HUES48 (cell line): ENCODE data around the gene NOLC1.

ENCODE experiments used
- H3K27ac ChIP-seq: one replicate; pipeline ENCODE4 v1.7.0; 2013; ENCODE audit warnings: low read depth, low read length, inconsistent platforms
- H3K27me3 ChIP-seq: 2 replicates; pipeline ENCODE4 v1.6.1; 2013; ENCODE audit warnings: mild to moderate bottlenecking, low read length; ENCODE audit not compliant: control insufficient read depth, insufficient read depth
- H3K36me3 ChIP-seq: 2 replicates; pipeline ENCODE4 v1.6.1; 2013; ENCODE audit warnings: low read length; ENCODE audit not compliant: control insufficient read depth, insufficient read depth
- H3K4me1 ChIP-seq: 2 replicates; pipeline ENCODE4 v1.6.1; 2013; ENCODE audit warnings: mild to moderate bottlenecking, low read length; ENCODE audit not compliant: control insufficient read depth, insufficient read depth
- H3K4me3 ChIP-seq: 2 replicates; pipeline ENCODE4 v1.5.1; 2013; ENCODE audit warnings: mild to moderate bottlenecking, low read depth, low read length
- H3K9ac ChIP-seq: 2 replicates; pipeline ENCODE4 v1.6.1; 2013; ENCODE audit warnings: mild to moderate bottlenecking, low read depth, low read length, moderate library complexity
- H3K9me3 ChIP-seq: 2 replicates; pipeline ENCODE4 v1.6.1; 2013; ENCODE audit warnings: low read length; ENCODE audit not compliant: control insufficient read depth, insufficient read depth

Gene NOLC1

DNA sequence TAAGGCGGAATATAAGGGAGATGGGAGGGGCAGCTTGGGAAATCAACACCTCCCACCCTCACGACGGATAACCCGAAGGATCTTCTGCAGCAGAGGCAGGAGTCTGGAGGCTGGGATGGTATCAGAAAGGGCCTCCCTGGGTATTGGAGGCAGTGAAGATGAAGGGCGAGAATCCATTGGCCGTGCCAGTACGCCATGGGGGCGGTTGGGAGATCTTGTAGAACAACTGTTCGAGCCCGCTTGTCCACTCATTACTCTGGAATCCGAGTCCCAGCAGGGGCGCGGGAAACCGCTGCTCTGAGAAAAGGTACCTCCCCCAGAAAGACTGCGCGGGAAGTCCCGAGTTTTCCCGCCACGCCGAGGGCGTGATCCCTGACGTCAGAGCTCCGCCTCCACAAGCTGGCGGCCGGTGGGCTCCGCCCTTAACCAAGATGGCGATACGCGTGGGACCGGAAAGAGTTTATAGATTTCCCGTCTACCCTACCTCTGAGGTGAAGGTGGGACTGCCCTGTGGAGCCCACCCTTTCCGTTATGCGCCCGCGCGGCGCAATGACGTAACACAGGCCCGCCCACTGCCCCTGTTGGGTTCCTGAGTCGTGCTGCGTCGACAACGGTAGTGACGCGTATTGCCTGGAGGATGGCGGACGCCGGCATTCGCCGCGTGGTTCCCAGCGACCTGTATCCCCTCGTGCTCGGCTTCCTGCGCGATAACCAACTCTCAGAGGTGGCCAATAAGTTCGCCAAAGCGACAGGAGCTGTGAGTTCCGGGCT lies at the start of gene NOLC1:
NOLC1 (plus strand) TSS at position 616 of the 771 bp plus-strand sequence; CDS start at position 638, 22 bp downstream.
- H3K4me1 ChIP-seq, result peaks cover 6% of the 10 kb centered on the region
- H3K36me3 ChIP-seq, result peaks cover 63% of the 10 kb centered on the region
- peak within 1 kb of the TSS; percentile 95 for H3K9ac ChIP-seq
- peak within 1 kb of the TSS; percentile 90 for H3K4me3 ChIP-seq
- H3K9me3 ChIP-seq, result no peaks in the 10 kb centered on the region
- no peaks in the 10 kb centered on the region for H3K27me3 ChIP-seq
- peak within 1 kb of the TSS; percentile 96 for H3K27ac ChIP-seq

DNA sequence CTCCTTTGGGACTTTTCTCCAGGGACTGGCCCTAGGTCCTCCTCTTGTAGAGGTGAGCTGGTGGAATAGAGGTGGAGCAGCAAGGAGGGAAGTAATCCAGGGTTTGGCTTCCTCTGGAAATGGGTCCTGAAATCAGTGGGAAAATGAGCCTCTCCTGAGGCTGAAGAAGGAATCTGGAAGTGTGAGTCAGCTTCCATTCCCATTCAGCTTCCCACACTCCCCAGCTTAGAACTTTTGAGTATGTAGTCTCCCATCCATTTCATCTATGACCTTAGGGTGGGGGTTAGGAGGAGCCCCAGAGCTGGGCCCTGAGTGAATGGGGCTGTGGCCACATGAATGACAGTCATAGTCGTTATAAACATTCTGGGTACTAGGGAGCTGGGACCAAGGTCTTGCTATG lies 49.8 kb upstream of the NOLC1 start:
- Histone ChIP-seq H3K27me3 (no peaks in the 10 kb centered on the region), H3K4me1 (no peaks in the 10 kb centered on the region), H3K36me3 (peaks cover 50% of the 10 kb centered on the region), H3K4me3 (no peak overlapping the region), H3K9me3 (no peaks in the 10 kb centered on the region), H3K9ac (no peak overlapping the region), H3K27ac (no peak overlapping the region)

DNA sequence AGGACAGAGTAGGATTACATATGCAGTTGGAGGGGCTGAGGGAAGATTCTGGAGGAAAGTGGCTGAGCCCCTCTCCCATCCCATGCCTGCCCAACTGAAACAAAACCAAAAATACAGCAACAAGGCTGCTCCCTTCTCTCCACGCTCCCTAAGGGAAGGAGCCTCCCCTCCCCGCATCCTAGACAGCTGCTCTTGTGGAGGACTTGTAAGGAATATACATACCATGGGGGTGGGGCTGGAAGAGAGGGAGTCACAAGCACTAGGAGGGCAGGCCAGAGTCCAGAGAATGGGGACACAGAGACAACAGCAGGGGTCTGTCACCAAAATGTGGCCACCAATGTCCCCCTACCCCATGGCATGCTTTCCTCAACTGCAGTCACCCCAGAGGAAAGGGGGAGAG lies 45.2 kb upstream of the NOLC1 start:
- Histone ChIP-seq H3K27ac (no peak overlapping the region), H3K4me3 (no peak overlapping the region), H3K9ac (no peak overlapping the region), H3K27me3 (no peaks in the 10 kb centered on the region), H3K4me1 (peaks cover under 1% of the 10 kb centered on the region; the same call in 1 of the 2 replicates), H3K36me3 (peaks cover 78% of the 10 kb centered on the region), H3K9me3 (no peaks in the 10 kb centered on the region)

DNA sequence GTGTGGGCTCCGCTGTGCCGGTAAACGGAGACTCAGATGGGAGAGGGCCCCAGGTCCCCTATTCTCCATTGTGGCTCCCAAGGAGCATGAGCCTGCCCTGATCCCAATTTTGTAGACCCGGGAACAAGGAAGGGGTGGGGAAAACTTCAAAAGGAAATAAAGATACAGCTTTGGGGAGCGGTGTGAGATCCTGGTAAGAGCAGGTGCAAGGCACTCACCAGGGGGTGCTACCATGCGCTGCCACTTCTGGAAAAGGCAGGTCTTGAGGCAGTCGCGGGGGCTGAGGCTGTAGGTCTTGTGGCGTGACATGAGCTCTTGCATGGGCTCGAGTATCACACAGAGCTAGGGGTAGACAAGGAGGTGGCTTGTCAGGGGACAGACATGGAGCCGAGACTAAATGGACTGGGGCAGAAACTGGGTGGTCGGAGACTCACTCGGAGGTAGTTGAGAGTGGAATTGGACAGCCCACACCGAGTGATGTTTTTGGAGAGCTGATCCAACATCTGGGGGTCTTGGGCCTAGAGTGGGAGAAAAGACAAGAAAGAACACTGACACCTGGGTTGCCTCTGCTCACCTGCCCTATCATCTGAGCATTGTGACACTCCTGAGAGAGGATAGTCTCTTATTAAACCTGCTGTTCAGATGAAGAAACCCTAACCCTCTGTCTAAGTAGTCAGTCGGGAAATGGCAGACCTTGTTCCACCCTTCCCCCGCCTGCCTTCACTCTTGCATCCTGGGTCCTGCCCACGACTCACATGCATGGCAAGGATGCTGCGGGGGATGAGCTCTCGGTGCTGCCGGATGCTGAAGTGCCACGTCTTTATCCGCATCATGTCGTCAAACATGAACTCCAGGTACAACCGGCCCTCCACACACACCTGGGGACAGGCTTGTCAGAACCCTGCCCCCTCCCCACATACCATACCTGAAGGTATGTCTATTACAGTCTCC lies 42.7 kb upstream of the NOLC1 start:
- Histone ChIP-seq H3K4me3 (no peak overlapping the region), H3K4me1 (peaks cover 17% of the 10 kb centered on the region), H3K27ac (no peak overlapping the region), H3K9ac (no peak overlapping the region), H3K27me3 (no peaks in the 10 kb centered on the region), H3K36me3 (peaks cover 68% of the 10 kb centered on the region), H3K9me3 (no peaks in the 10 kb centered on the region)

DNA sequence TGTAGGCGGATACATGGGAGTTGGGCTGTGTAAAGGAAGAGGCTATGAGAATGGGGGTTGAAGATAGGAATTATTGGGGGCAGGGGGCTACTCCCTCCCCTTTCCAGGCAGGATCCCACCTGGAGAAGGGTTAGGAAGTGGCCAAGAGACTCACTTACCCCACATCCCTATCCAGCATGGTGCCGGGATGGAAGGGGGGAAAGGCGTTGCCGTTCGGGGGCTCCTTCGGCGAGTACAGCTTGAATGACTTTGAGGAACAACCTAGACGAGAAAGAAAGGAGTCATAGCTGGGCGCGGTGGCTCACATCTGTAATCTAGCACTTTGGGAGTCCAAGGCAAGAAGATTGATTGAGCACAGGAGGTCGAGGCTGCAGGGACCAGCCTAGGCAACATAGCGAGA lies 40.9 kb upstream of the NOLC1 start:
- no peak overlapping the region for H3K27ac ChIP-seq
- peaks cover 28% of the 10 kb centered on the region for H3K4me1 ChIP-seq
- no peaks in the 10 kb centered on the region for H3K9me3 ChIP-seq
- no peaks in the 10 kb centered on the region for H3K27me3 ChIP-seq
- H3K36me3 ChIP-seq, result peaks cover 55% of the 10 kb centered on the region
- H3K4me3 ChIP-seq, result no peak overlapping the region
- H3K9ac ChIP-seq, result no peak overlapping the region

DNA sequence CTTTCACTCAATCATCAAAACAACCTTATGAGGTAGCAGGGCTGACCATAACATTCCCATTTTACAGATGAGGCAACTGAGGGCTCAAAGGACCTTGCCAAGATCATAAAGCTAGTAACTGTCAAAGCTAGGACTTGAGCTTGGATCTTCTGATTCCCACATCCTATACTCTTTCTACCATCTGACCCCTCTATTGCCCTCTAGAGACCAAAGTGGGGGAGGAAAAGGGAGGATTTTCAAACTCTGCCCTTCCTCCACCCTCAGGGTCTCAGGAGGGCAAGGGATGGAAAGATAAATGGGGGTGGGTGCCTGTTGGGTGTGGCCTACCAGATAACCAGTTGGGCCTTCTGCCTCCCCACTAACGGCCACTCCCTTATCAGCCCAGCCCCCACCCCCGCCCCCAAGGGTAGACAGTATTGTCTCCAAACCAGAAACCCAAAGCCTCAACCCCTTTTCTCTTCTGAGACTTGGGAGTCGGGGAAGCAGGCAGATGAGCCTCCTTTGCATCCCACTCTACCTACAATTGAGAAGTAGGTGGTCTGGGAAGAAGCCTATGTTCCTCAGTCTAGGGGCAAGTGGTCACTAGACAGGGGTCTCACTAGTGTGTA lies 39.9 kb upstream of the NOLC1 start:
- H3K27ac ChIP-seq, result no peak overlapping the region
- peaks cover 46% of the 10 kb centered on the region for H3K36me3 ChIP-seq
- peak overlapping the region; percentile 87; the same call in 1 of the 2 replicates for H3K4me3 ChIP-seq
- H3K9me3 ChIP-seq, result no peaks in the 10 kb centered on the region
- H3K4me1 ChIP-seq, result peaks cover 39% of the 10 kb centered on the region
- no peak overlapping the region for H3K9ac ChIP-seq
- H3K27me3 ChIP-seq, result no peaks in the 10 kb centered on the region

DNA sequence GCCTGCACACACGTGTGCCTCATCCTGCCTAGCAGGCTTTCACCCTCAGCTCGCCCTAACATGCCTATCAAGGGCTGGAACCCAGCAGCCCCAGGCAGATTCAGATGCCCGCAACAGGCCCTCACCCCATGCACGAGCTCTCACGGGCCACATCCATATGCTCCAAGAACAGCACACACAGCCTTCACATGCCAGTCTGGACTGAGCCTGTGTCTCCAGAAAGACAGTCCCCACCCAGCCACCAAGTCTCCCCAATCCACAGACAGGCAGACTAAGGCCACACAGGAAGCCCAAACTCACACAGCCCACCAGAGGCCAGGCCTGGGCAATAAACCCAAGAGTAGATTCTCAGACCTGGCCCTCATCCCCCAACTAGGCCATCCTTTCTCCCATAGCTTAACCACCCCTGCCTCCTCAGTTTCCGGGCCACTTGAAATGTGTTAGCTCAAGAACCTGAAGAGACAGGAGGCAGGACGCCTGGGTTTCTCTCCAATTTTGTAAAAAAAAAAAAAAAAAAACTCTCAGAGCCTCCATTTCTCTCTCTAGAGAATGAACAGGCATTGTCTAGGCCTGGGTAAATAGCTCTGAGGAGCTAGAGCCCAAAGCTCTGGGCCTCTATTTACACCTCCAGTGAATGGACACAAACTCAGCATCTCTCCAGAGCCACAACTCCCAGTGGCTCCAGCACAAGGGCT lies 38.8 kb upstream of the NOLC1 start:
- peaks cover 50% of the 10 kb centered on the region for H3K4me1 ChIP-seq
- H3K9me3 ChIP-seq, result no peaks in the 10 kb centered on the region
- H3K9ac ChIP-seq, result peak overlapping the region; percentile 71; the same call in 1 of the 2 replicates
- H3K4me3 ChIP-seq, result peak overlapping the region; percentile 87
- H3K36me3 ChIP-seq, result peaks cover 35% of the 10 kb centered on the region
- H3K27ac ChIP-seq, result peak overlapping the region; percentile 8
- H3K27me3 ChIP-seq, result no peaks in the 10 kb centered on the region

DNA sequence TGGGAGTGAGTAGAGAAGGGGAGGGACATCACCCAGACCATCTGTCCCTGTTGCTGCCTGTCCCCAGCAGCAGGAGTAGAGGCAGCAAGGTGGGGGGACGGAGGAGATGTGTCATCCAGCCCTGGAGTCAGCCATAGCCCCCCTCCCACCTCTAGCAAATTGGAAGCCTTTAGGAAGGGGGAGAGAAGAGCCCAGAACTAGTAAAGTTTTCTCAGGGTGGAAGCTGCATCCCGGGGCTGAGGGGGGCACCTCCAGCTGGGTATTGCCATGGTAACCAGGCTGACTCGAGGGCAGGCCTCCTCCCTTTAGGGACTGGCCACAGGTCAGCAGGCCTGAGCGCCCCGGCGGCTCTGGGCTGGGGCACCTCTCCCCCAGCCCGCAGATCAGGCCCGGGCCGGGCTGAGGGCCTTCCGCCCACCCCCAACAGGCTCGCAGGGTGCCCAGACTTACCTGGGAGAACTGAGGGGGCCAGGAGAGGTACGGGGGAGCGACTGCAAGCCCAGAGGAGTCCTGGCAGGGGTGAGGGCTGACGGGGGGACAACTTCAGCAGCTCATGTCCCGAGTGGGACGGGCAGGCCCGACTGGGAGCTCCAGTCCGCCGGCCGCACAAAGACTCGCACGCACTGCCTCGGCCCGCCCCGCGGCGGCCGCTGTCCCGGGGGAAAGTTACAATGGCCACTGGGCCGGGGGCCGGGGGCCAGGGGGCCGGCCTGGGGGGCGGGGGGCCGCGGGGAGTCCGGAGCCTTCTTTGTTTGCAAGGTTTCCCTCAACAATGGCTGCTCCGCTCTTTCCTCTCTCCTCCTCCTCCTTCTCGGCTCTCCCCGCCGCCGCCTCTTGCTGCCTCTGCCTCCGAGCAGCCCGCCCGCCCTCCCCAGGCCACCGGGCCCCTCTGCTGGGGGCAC lies 38.0 kb upstream of the NOLC1 start:
- Histone ChIP-seq H3K9me3 (no peaks in the 10 kb centered on the region), H3K27ac (peak overlapping the region; percentile 91), H3K4me3 (peak overlapping the region; percentile 87), H3K9ac (peak overlapping the region; percentile 71), H3K27me3 (no peaks in the 10 kb centered on the region), H3K36me3 (peaks cover 27% of the 10 kb centered on the region), H3K4me1 (peaks cover 56% of the 10 kb centered on the region)

DNA sequence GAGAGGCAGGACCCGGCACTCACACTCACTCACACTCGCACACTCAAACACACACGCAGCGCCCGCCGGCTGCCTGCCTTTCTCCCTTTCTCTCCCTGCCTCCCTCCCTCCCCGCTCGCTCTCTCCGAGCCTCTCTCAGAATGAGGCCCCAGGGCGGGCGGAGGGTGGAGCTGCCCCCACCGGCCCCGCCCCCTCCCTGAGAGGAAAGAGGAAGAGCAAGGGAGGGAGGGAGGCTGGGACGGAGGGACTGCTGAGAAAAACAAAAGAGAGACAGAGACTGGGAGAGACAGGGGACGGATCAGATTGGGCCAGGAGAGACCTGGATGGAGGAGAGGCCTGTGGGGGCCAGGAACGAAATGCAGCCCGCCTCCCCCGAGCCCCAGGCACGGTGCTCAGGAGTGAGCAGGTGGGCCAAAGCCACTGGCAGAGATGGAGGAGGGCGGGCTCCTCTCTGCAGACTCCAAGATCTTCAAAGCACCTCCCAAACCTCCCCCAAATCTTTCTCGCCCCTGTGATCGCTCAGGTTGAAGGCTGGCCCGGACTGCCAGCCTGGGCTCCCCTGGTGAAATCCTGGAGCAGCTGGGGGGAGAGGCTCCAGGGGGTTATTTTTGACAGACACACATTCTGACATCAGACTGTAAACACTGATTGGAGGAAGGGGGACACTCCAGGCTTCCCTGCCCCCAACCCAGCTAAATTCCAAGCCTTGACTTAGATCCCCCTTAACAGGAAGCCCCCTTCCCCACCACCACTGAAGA lies 37.1 kb upstream of the NOLC1 start:
- H3K9me3 ChIP-seq, result no peaks in the 10 kb centered on the region
- H3K4me3 ChIP-seq, result peak overlapping the region; percentile 49
- H3K9ac ChIP-seq, result no peak overlapping the region
- peak overlapping the region; percentile 91 for H3K27ac ChIP-seq
- H3K27me3 ChIP-seq, result no peaks in the 10 kb centered on the region
- peaks cover 56% of the 10 kb centered on the region for H3K4me1 ChIP-seq
- H3K36me3 ChIP-seq, result peaks cover 19% of the 10 kb centered on the region
